ENCODE results near the gene ZNF106.

ZNF106 gene

GRCh38 chr15:42482701-42483100 lies 8.2 kb downstream of the ZNF106 start:
- no peak for DNase-seq

- DNase-seq = no peak
Measured at GRCh38 chr15:42474827-42475226, 16.1 kb downstream of the ZNF106 start.

GRCh38 chr15:42471002-42471401 lies 19.9 kb downstream of the ZNF106 start:
- no peak for DNase-seq

- DNase-seq = no peak
Measured at GRCh38 chr15:42465520-42466259, 25.3 kb downstream of the ZNF106 start.

GRCh38 chr15:42461261-42461660 lies 29.7 kb downstream of the ZNF106 start:
- DNase-seq = no peak

GRCh38 chr15:42457445-42458442 lies 33.2 kb downstream of the ZNF106 start:
- peak; percentile 56 for DNase-seq

GRCh38 chr15:42456971-42457370 lies 34.0 kb downstream of the ZNF106 start:
- DNase-seq = no peak

GRCh38 chr15:42456531-42456930 lies 34.4 kb downstream of the ZNF106 start:
- no peak for DNase-seq

- DNase-seq = no peak
Measured at GRCh38 chr15:42453826-42454225, 37.1 kb downstream of the ZNF106 start.

- DNase-seq = no peak
Measured at GRCh38 chr15:42450425-42450790, 40.5 kb downstream of the ZNF106 start.

GRCh38 chr15:42449770-42450424 lies 41.0 kb downstream of the ZNF106 start:
- no peak for DNase-seq

- no peak for DNase-seq
Measured at GRCh38 chr15:42448281-42448680, 42.7 kb downstream of the ZNF106 start.

GRCh38 chr15:42447599-42447998 lies 43.3 kb downstream of the ZNF106 start:
- DNase-seq = no peak

- no peak for DNase-seq
Measured at GRCh38 chr15:42445551-42445950, 45.4 kb downstream of the ZNF106 start.

- DNase-seq = no peak
Measured at GRCh38 chr15:42444415-42445063, 46.4 kb downstream of the ZNF106 start.

- DNase-seq = no peak
Measured at GRCh38 chr15:42427429-42428223, 63.3 kb downstream of the ZNF106 start.

- DNase-seq = no peak
Measured at GRCh38 chr15:42421376-42421775, 69.6 kb downstream of the ZNF106 start.

GRCh38 chr15:42419369-42419768 lies 71.6 kb downstream of the ZNF106 start:
- DNase-seq = no peak

GRCh38 chr15:42413920-42414319 lies 77.0 kb downstream of the ZNF106 start:
- DNase-seq = no peak

- DNase-seq = no peak
Measured at GRCh38 chr15:42411884-42412283, 79.1 kb downstream of the ZNF106 start.

- DNase-seq = no peak
Measured at GRCh38 chr15:42409011-42409410, 81.9 kb downstream of the ZNF106 start.

GRCh38 chr15:42408178-42408577 lies 82.8 kb downstream of the ZNF106 start:
- DNase-seq = no peak
